Common myeloid progenitor, CD34-positive (primary cell): ENCODE data around the gene CCDC97.
A peak's percentile ranks its signal among the peaks of the same experiment; 100 is the strongest.

Source experiments
- CTCF ChIA-PET: fragments of 350-600 bp; sonication (Branson Sonifier 250); formaldehyde crosslinking; loops from one replicate; lab custom pipeline; 2021; ENCODE audit warnings: antibody characterized with exemption; lab: Charles Lee
- POLR2A ChIA-PET: fragments of 350-600 bp; sonication (Branson Sonifier 250); formaldehyde crosslinking; loops from one replicate; lab custom pipeline; 2021; ENCODE audit warnings: antibody characterized with exemption; lab: Charles Lee
- DNase-seq, 3 donors: peaks; one replicate each; pipeline versions ENCODE4 v3.0.0 to v3.0.0-alpha.2; 2013
- H3K27ac ChIP-seq, 2 experiments: 1 replicate in 1 of 2; 2 replicates in 1 of 2; pipeline ENCODE4 v1.7.0; 2013; ENCODE audit warnings: inconsistent platforms in 2 of 2, low read length in 2 of 2, mild to moderate bottlenecking in 2 of 2, low read depth in 1 of 2, moderate library complexity in 1 of 2; ENCODE audit not compliant: severe bottlenecking in 2 of 2, insufficient read depth in 1 of 2, poor library complexity in 1 of 2
- H3K27me3 ChIP-seq, 5 experiments: replicated peaks in 2 of 5; 1 replicate in 3 of 5; 2 replicates in 2 of 5; pipeline versions ENCODE4 v1.6.1 to v1.7.0; 2013; ENCODE audit warnings: low read length in 4 of 5, mild to moderate bottlenecking in 2 of 5, moderate library complexity in 2 of 5, inconsistent platforms in 1 of 5; ENCODE audit not compliant: insufficient read depth in 5 of 5, control insufficient read depth in 4 of 5
- H3K36me3 ChIP-seq, 4 experiments: 1 replicate in 2 of 4; 2 replicates in 2 of 4; pipeline versions ENCODE4 v1.6.1 to v1.7.0; 2013; ENCODE audit warnings: low read length in 3 of 4, control low read depth in 1 of 4, mild to moderate bottlenecking in 1 of 4; ENCODE audit not compliant: control insufficient read depth in 4 of 4, insufficient read depth in 4 of 4
- H3K4me1 ChIP-seq, 4 experiments: 1 replicate in 3 of 4; 2 replicates in 1 of 4; pipeline versions ENCODE4 v1.6.1 to v1.7.1; 2013; ENCODE audit warnings: low read length in 3 of 4, mild to moderate bottlenecking in 3 of 4, control low read depth in 1 of 4, inconsistent platforms in 1 of 4, moderate library complexity in 1 of 4; ENCODE audit not compliant: control insufficient read depth in 4 of 4, insufficient read depth in 4 of 4; ENCODE audit errors: control extremely low read depth in 1 of 4
- H3K4me3 ChIP-seq, 7 experiments: 1 replicate in 4 of 7; 2 replicates in 3 of 7; pipeline versions ENCODE4 v1.5.1 to v1.7.0; 2013; ENCODE audit warnings: mild to moderate bottlenecking in 7 of 7, low read length in 6 of 7, moderate library complexity in 6 of 7, inconsistent platforms in 2 of 7, low read depth in 2 of 7, control low read depth in 1 of 7; ENCODE audit not compliant: insufficient read depth in 4 of 7, control insufficient read depth in 1 of 7; ENCODE audit errors: extremely low read depth in 1 of 7
- H3K9me3 ChIP-seq, 5 experiments: 1 replicate in 4 of 5; 2 replicates in 1 of 5; pipeline versions ENCODE4 v1.6.1 to v1.7.1; 2013; ENCODE audit warnings: low read length in 4 of 5, mild to moderate bottlenecking in 2 of 5, inconsistent platforms in 1 of 5, low read depth in 1 of 5, moderate library complexity in 1 of 5; ENCODE audit not compliant: control insufficient read depth in 4 of 5, insufficient read depth in 2 of 5; ENCODE audit errors: control extremely low read depth in 1 of 5
- WGBS: methylation state at CpG from one replicate; pipeline ENCODE4 v1.1.5; 2013; ENCODE audit not compliant: insufficient coverage; 5-methylcytosine and 5-hydroxymethylcytosine counted together

The CCDC97 gene

DNA sequence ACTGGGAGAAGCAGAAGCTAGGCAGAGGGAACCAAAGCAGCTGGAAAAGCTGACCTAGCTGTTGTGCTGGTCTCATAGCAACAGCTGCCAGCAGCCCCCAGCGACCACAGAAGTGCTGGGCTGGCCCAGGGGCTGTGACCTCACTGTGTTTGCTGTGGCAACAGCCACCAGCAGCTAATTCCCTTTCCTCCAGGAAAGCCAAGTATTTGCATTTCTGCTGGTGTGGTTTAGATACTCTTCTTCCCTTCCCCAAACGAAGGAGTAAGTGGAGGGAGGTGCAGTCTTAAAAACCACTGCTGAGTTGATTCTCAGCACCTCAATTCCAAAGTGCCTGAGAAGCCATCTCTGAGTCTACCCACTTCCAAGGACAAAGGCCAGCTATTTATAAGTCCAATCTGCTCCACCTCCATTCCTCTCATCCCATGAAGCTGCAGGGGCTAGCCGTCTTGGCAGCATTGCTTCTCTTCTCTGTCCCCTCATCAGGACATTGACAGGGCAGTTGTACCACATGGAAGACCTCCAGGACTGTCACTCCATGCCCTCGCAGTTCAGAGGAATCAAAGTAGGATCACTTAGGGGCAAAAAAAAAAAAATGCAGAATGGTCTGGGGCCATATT lies 11.5 kb upstream of the CCDC97 start:
- WGBS, result 0% methylated on average over 1 of the region's 4 CpGs
- Histone ChIP-seq H3K36me3 (peaks cover 11 to 96% (median 61%) of the 10 kb centered on the region in 4 experiments), H3K27ac (peak overlapping the region; percentile 99), H3K9me3 (no peaks in the 10 kb centered on the region), H3K27me3 (no peaks in the 10 kb centered on the region), H3K4me1 (peaks cover 26 to 76% (median 58%) of the 10 kb centered on the region in 4 experiments), H3K4me3 (peak overlapping the region in 2 of 7 experiments; percentile 27 to 40)
- peak; percentile 94 to 95 (median 94) for DNase-seq
- ChIA-PET POLR2A (interaction anchor here (0.6 to 3.2 kb wide), 10 partner anchors 9 to 528 kb away, joined by 3 to 15 read pairs (median 4); partner anchors contain the start of gene HNRNPUL1), CTCF (interaction anchor here (0.7 to 3.0 kb wide), 12 partner anchors 9 to 66 kb away, joined by 3 to 39 read pairs (median 4); partner anchors contain the start of genes B9D2 and TGFB1)

DNA sequence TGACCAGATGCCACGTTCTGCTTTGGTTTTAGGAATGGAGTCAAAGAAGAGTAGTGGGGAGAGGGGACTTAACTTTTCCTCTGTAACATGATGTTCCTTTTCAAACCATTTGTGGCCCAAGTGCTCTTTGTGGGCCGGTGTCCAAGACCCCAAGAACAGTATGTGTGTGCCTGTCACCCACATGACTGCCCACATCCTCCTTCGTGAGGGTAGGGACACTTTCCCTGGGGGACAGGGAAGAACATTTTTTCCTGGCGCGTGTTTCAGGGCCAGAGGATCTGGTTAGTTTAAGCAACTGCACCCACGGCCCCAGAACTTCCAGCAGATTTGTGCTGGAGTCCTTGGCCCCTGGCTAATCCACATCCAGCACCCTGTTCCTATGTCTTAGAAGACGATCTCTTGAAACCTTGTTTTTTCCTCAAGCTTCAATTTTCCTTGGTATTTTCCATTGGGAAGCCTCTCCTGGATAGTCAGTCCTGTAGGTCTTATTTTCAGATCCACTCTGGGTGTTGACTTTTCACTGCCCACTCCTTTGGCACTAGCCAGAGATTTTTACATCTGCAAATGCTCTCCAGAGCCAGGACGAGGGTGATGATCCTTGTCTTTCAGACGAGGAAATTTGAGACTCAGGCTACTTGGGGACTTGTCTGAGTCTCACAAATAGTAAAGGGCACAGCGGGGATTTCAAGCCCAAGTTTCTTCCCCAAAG lies 10.8 kb upstream of the CCDC97 start:
- H3K27ac ChIP-seq, result peak overlapping the region; percentile 99
- H3K4me3 ChIP-seq, result peak overlapping the region in 1 of 7 experiments; percentile 31
- H3K27me3 ChIP-seq, result no peaks in the 10 kb centered on the region
- ChIA-PET POLR2A (interaction anchor here (0.6 to 3.2 kb wide), 7 partner anchors 9 to 527 kb away, joined by 3 to 15 read pairs (median 4); no protein-coding TSS in a partner anchor), CTCF (interaction anchor here (0.9 to 3.0 kb wide), 7 partner anchors 9 to 54 kb away, joined by 3 to 39 read pairs (median 6); partner anchors contain the start of gene TGFB1)
- H3K4me1 ChIP-seq, result peaks cover 26 to 84% (median 60%) of the 10 kb centered on the region in 4 experiments
- DNase-seq, result peak in 1 of 3 donors; percentile 36
- 54% methylated on average over 9 of the region's 10 CpGs for WGBS
- H3K36me3 ChIP-seq, result peaks cover 14 to 96% (median 63%) of the 10 kb centered on the region in 4 experiments
- no peaks in the 10 kb centered on the region for H3K9me3 ChIP-seq

DNA sequence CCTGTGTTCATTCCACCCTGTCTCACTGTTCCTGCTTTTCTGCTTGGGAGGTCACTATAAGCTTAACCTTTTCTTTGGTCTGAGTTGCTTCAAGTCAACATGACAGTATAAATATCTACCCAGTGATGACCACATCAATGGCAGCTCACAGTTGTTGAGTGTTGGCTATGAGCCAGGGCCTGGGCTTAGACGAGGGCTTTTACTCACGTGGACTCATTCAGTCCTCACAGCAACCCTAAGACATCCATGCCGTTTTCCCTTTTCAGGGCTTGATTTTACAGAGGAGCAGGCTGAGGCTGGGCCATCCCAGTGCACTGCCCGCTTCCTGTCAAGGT lies 10.2 kb upstream of the CCDC97 start:
- Histone ChIP-seq H3K4me1 (peaks cover 26 to 89% (median 62%) of the 10 kb centered on the region in 4 experiments), H3K27ac (peak overlapping the region; percentile 99)
- POLR2A ChIA-PET, result no interaction called here

DNA sequence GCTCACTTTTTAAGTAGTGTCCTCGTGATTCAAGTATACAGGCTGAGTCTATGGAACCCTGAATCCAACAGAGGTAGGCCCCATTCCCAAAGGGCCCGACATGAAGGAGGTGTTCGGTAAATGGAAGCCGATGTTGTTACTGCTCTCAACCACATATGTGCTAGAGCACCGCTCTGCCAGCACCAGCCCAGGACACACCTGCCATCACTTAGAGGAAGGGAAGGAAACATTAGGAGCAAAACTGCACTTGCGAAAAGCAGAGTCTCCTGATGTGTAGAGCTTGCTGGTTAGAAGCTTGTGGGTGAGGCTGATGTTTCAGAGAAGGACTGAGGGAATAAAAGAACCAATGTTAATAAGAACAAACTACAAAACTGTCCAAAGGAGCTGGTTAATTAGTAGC lies 9.4 kb upstream of the CCDC97 start:
- Histone ChIP-seq H3K4me1 (peaks cover 28 to 95% (median 67%) of the 10 kb centered on the region in 4 experiments), H3K4me3 (peak overlapping the region in 1 of 7 experiments; percentile 8), H3K27ac (peak overlapping the region; percentile 99), H3K36me3 (peaks cover 14 to 96% (median 62%) of the 10 kb centered on the region in 4 experiments), H3K27me3 (no peaks in the 10 kb centered on the region), H3K9me3 (no peaks in the 10 kb centered on the region)
- ChIA-PET POLR2A (interaction anchor here (1.4 kb wide), 1 partner anchor 37 kb away, joined by 5 read pairs; the partner anchor contains the start of gene HNRNPUL1), CTCF (interaction anchor here (0.6 to 4.8 kb wide), 8 partner anchors 8 to 299 kb away, joined by 3 to 28 read pairs (median 5); no protein-coding TSS in a partner anchor)
- peak in 2 of 3 donors; percentile 47 to 55 for DNase-seq
- WGBS, result 33% methylated on average over 2 of the region's 6 CpGs

More for the DNA sequence above, 10.2 kb upstream of the CCDC97 start:
- Histone ChIP-seq H3K36me3 (peaks cover 17 to 96% (median 64%) of the 10 kb centered on the region in 4 experiments), H3K9me3 (no peaks in the 10 kb centered on the region), H3K4me3 (peak overlapping the region in 1 of 7 experiments; percentile 6), H3K27me3 (no peaks in the 10 kb centered on the region)
- peak in 2 of 3 donors; percentile 56 to 57 for DNase-seq
- WGBS, result 52% methylated on average over 4 of the region's 4 CpGs
- CTCF ChIA-PET, result interaction anchor here (1.0 to 2.8 kb wide), 5 partner anchors 9 to 52 kb away, joined by 4 to 18 read pairs (median 9); no protein-coding TSS in a partner anchor

- peak overlapping the region in 1 of 2 experiments; percentile 71 for H3K27ac ChIP-seq
- peaks cover 33 to 97% (median 72%) of the 10 kb centered on the region in 4 experiments for H3K4me1 ChIP-seq
- no peaks in the 10 kb centered on the region for H3K27me3 ChIP-seq
- H3K9me3 ChIP-seq, result no peaks in the 10 kb centered on the region
- peaks cover 11 to 95% (median 54%) of the 10 kb centered on the region in 4 experiments for H3K36me3 ChIP-seq
- DNase-seq, result peak in 2 of 3 donors; percentile 68 to 69
- 61% methylated on average over 7 of the region's 21 CpGs for WGBS
- POLR2A ChIA-PET, result interaction anchor here (0.6 to 0.7 kb wide), 2 partner anchors 44 to 1832 kb away, joined by 3 to 4 read pairs; no protein-coding TSS in a partner anchor
- CTCF ChIA-PET, result interaction anchor here (0.8 to 4.8 kb wide), 5 partner anchors 11 to 100 kb away, joined by 3 to 28 read pairs (median 5); partner anchors contain the start of gene HNRNPUL1
- H3K4me3 ChIP-seq, result no peak overlapping the region
Measured at GRCh38 chr19:41302624-41303351, 7.2 kb upstream of the CCDC97 start.

DNA sequence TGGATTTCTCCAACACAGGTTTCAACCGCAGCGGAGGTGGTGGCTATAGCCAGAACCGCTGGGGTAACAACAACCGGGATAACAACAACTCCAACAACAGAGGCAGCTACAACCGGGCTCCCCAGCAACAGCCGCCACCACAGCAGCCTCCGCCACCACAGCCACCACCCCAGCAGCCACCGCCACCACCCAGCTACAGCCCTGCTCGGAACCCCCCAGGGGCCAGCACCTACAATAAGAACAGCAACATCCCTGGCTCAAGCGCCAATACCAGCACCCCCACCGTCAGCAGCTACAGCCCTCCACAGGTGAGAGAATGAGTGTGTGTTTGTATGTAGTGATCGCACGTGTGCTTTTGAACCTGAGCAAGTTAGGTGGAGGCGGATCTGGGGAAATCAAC lies 6.0 kb upstream of the CCDC97 start:
- no peaks in the 10 kb centered on the region for H3K27me3 ChIP-seq
- 100% methylated on average over 6 of the region's 14 CpGs for WGBS
- peaks cover 11 to 91% (median 56%) of the 10 kb centered on the region in 4 experiments for H3K36me3 ChIP-seq
- ChIA-PET CTCF (interaction anchor here (0.6 to 4.8 kb wide), 8 partner anchors 12 to 101 kb away, joined by 3 to 28 read pairs (median 4); partner anchors contain the start of gene TGFB1), POLR2A (no interaction called here)
- no peaks in the 10 kb centered on the region for H3K9me3 ChIP-seq
- peak overlapping the region; percentile 91 to 97 for H3K27ac ChIP-seq
- DNase-seq, result no peak
- H3K4me1 ChIP-seq, result peaks cover 34 to 97% (median 72%) of the 10 kb centered on the region in 4 experiments
- H3K4me3 ChIP-seq, result no peak overlapping the region
